ENCODE data around the gene ALOX15B. TPM values are rescaled to one million over a fixed set of nuclear protein-coding genes. Genes with fewer than 3 reads are reported as not detected.

The ALOX15B gene
- total and polyA plus RNA-seq, 8 donors, result 0.05 to 4.7 (median 0.25) TPM; not detected in 1

GRCh38 chr17:8063761-8064534 is 25.1 kb downstream of the ALOX15B start:
- 20 to 28% methylated on average over 23 to 25 of the region's 28 CpGs for whole genome bisulfite sequencing, 2 donors
- no peaks in the 10 kb centered on the region for H3K36me3 ChIP-seq
- no peak overlapping the region for H3K27ac ChIP-seq
- H3K9me3 ChIP-seq, result no peaks in the 10 kb centered on the region
- no peak for TF ChIP-seq CTCF (IDR thresholded peaks at IDR 0.05)
- peak in 1 of 6 donors; percentile 29 for DNase-seq
- H3K4me3 ChIP-seq, result no peak overlapping the region
- no peak for ATAC-seq
- H3K4me1 ChIP-seq, result peaks cover 0 to 1% (median 0%) of the 10 kb centered on the region in 3 donors
- no peak for FAIRE-seq
- peaks cover 0 to 16% (median 0%) of the 10 kb centered on the region in 4 donors for H3K27me3 ChIP-seq
- intact Hi-C loops (cut with DNase I), result loop anchor here in 1 of 3 donors (10.0 kb wide), 1 partner anchor 51 kb away; the partner anchor contains the start of gene ALOXE3

DNA sequence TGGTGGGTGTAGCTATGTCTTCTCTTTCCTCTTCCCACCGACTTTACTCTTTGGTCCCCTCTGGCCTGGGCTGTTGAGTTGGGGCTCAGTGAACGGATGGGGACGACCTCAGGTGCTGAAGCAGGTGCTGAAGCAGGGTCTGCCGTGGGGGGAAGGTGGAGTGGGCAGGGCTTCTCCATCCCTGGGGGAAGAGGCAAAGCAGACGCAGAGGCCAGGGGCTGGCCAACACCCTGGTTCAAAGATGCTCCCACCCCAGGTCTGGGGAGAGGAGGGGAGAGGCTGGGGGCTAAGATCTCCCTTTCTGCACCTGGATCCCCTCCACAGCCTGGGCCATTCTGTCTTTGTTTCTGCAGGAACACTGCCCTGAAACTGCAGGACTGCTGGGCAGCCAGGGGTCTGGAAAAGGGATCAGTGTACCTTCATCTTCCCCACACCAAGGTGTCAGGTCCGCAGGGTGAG is 25.7 kb downstream of the ALOX15B start:
- Histone ChIP-seq H3K27me3 (peaks cover 0 to 16% (median 0%) of the 10 kb centered on the region in 4 donors), H3K4me3 (no peak overlapping the region), H3K36me3 (no peaks in the 10 kb centered on the region), H3K4me1 (no peaks in the 10 kb centered on the region), H3K27ac (no peak overlapping the region), H3K9me3 (no peaks in the 10 kb centered on the region)
- DNase-seq (peak in 1 of 6 donors; percentile 38), ATAC-seq (no peak), FAIRE-seq (no peak)
- intact Hi-C loops (cut with DNase I), result loop anchor here in 1 of 3 donors (10.0 kb wide), 1 partner anchor 50 kb away; the partner anchor contains the start of gene ALOXE3
- TF ChIP-seq CTCF (IDR thresholded peaks at IDR 0.05), result no peak
- WGBS, 2 donors, result 43 to 60% methylated on average over 6 of the region's 6 CpGs

DNA sequence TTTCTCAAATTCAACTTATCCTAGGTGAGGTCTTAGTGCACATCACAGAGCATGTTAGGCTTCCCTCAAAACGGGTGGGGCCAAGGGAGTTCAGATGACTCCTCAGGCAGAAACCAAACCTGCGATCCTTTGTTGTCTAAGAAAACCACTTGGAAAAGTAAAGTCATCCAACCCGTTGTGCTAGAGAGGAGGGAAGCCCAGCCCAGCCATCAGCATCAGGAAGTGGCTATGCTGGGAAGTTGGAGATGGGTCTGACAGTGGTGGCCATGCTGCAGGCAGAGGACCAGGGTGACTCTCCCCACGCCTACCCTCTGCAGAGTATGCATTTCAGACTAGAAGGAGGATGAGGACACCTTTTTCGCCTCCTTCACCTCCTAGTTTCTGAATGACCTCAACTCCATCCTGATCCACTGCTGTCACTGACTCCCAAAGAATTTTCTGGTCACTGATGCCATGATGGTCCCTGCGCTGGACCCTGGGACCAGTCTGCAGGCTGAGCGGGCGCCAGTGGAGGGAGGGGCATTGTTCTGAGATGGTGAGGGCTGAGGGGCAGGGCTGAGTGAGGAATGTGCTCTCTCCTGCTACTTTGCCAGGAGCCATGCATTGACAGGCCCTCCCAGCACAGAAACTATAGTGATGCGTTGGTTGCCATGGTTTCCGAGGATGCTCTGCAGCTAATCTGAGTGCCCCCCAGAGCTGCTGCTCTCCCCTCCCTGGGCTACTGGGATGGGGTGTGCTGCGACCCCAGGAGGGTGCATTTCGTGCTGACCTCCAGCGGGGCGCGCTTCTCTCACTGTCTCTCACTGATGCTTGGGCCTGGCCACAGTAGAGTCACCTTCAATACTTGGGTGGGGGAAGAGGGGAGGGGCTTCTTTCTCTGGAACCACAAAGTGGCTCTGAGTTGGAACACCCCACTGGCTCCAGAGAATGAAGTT is 28.2 kb downstream of the ALOX15B start:
- H3K4me3 ChIP-seq, result no peak overlapping the region
- no peak overlapping the region for H3K27ac ChIP-seq
- 64 to 76% methylated on average over 15 of the region's 15 CpGs for WGBS, 2 donors
- TF ChIP-seq CTCF (IDR thresholded peaks at IDR 0.05), result no peak
- H3K27me3 ChIP-seq, result peaks cover 0 to 7% (median under 1%) of the 10 kb centered on the region in 4 donors
- H3K9me3 ChIP-seq, result no peaks in the 10 kb centered on the region
- no peaks in the 10 kb centered on the region for H3K4me1 ChIP-seq
- intact Hi-C loops (cut with DNase I), result loop anchor here in 1 of 3 donors (10.0 kb wide), 1 partner anchor 48 kb away; the partner anchor contains the start of gene ALOXE3
- FAIRE-seq (no peak), ATAC-seq (no peak), DNase-seq (peak in 1 of 6 donors; percentile 41)
- no peaks in the 10 kb centered on the region for H3K36me3 ChIP-seq

GRCh38 chr17:8067806-8068205 is 28.9 kb downstream of the ALOX15B start:
- Histone ChIP-seq H3K4me3 (no peak overlapping the region), H3K4me1 (no peaks in the 10 kb centered on the region), H3K36me3 (no peaks in the 10 kb centered on the region), H3K9me3 (no peaks in the 10 kb centered on the region), H3K27me3 (peaks cover 0 to 8% (median 0%) of the 10 kb centered on the region in 4 donors), H3K27ac (no peak overlapping the region)
- 64 to 68% methylated on average over 4 of the region's 4 CpGs for WGBS, 2 donors
- intact Hi-C loops (cut with DNase I), result loop anchor here in 1 of 3 donors (10.0 kb wide), 1 partner anchor 47 kb away; the partner anchor contains the start of gene ALOXE3
- no peak for TF ChIP-seq CTCF (IDR thresholded peaks at IDR 0.05)
- ATAC-seq (no peak), FAIRE-seq (no peak), DNase-seq (peak in 1 of 6 donors; percentile 40)

Data from pancreas (tissue), 10 donors.